ENCODE data around the gene HTR2B.
"Not testable (repeated sequence)": the region's sequence is repeated elsewhere in the genome, so short reads cannot be mapped to it uniquely, and the experiment has no call there.

The HTR2B gene

GRCh38 chr2:231124838-231125568 lies at the start of gene HTR2B:
TSS of gene HTR2B (minus strand) at chr2:231125042. CDS start at chr2:231123764, 1,278 bp downstream.
- DNase-seq (ENCODE audit: low read depth in 3 of 3): no peak

- no peak for DNase-seq (ENCODE audit: low read depth in 3 of 3)
These were observed 49.4 kb upstream of the HTR2B start for GRCh38 chr2:231174211-231174651.

- DNase-seq (ENCODE audit: low read depth in 3 of 3): no peak
These were observed 47.2 kb upstream of the HTR2B start for GRCh38 chr2:231172025-231172424.

- DNase-seq (ENCODE audit: low read depth in 3 of 3): no peak
These were observed 45.2 kb upstream of the HTR2B start for GRCh38 chr2:231170055-231170454.

GRCh38 chr2:231169488-231169887 lies 44.6 kb upstream of the HTR2B start:
- no peak for DNase-seq (ENCODE audit: low read depth in 3 of 3)

GRCh38 chr2:231168460-231169139 lies 43.8 kb upstream of the HTR2B start:
- DNase-seq (ENCODE audit: low read depth in 3 of 3): no peak

GRCh38 chr2:231167745-231168459 lies 43.1 kb upstream of the HTR2B start:
- no peak for DNase-seq (ENCODE audit: low read depth in 3 of 3)

GRCh38 chr2:231163414-231164095 lies 38.7 kb upstream of the HTR2B start:
- no peak for DNase-seq (ENCODE audit: low read depth in 3 of 3)

- no peak for DNase-seq (ENCODE audit: low read depth in 3 of 3)
These were observed 38.2 kb upstream of the HTR2B start for GRCh38 chr2:231163011-231163410.

GRCh38 chr2:231161877-231162329 lies 37.1 kb upstream of the HTR2B start:
- no peak for DNase-seq (ENCODE audit: low read depth in 3 of 3)

GRCh38 chr2:231161252-231161839 lies 36.5 kb upstream of the HTR2B start:
- no peak for DNase-seq (ENCODE audit: low read depth in 3 of 3)

GRCh38 chr2:231160701-231161100 lies 35.9 kb upstream of the HTR2B start:
- no peak for DNase-seq (ENCODE audit: low read depth in 3 of 3)

- no peak for DNase-seq (ENCODE audit: low read depth in 3 of 3)
These were observed 34.5 kb upstream of the HTR2B start for GRCh38 chr2:231159306-231159705.

GRCh38 chr2:231152800-231153557 lies 28.1 kb upstream of the HTR2B start:
- no peak for DNase-seq (ENCODE audit: low read depth in 3 of 3)

- no peak for DNase-seq (ENCODE audit: low read depth in 3 of 3)
These were observed 21.8 kb upstream of the HTR2B start for GRCh38 chr2:231146665-231147064.

- no peak for DNase-seq (ENCODE audit: low read depth in 3 of 3)
These were observed 20.1 kb upstream of the HTR2B start for GRCh38 chr2:231144896-231145295.

- DNase-seq (ENCODE audit: low read depth in 3 of 3): not testable (repeated sequence)
These were observed 16.0 kb upstream of the HTR2B start for GRCh38 chr2:231140808-231141207.

GRCh38 chr2:231139796-231140195 lies 15.0 kb upstream of the HTR2B start:
- no peak for DNase-seq (ENCODE audit: low read depth in 3 of 3)

- DNase-seq (ENCODE audit: low read depth in 3 of 3): no peak
These were observed 13.9 kb upstream of the HTR2B start for GRCh38 chr2:231138699-231139098.

- no peak for DNase-seq (ENCODE audit: low read depth in 3 of 3)
These were observed 10.2 kb upstream of the HTR2B start for GRCh38 chr2:231134910-231135655.
